Lower leg skin (tissue), 4 donors: ENCODE data around the gene MS4A2. TPM values are rescaled to one million over a fixed set of nuclear protein-coding genes. Genes with fewer than 3 reads are reported as not detected.

Experiments used
- DNase-seq, 2 donors: peaks; one replicate each; pipeline ENCODE4 v3.0.0-alpha.2; 2019; ENCODE audit warnings: low spot score in 2 of 2
- H3K4me3 ChIP-seq: fragments of 200-600 bp; sonication (generic); 2 replicates; pipeline ENCODE4 v1.5.1; 2017; ENCODE audit warnings: mild to moderate bottlenecking, low read depth; ENCODE audit not compliant: poor library complexity, severe bottlenecking
- POLR2A ChIP-seq, 2 donors: fragments of 450-650 bp; IDR thresholded peaks; one replicate each; pipeline ENCODE4 v1.6.1; 2016 to 2017; ENCODE audit warnings: antibody characterized with exemption in 2 of 2, mild to moderate bottlenecking in 1 of 2, moderate library complexity in 1 of 2
- WGBS, 2 donors: methylation state at CpG; one replicate each; pipeline ENCODE4 v1.1.5; 2018; 5-methylcytosine and 5-hydroxymethylcytosine counted together
- intact Hi-C: fragments of 100-400 bp; cut with DNase I; formaldehyde crosslinking; loops from one replicate; pipeline ENCODE4 v1.15.0; 2023; ENCODE audit warnings: low total_unique reads
- total RNA-seq, 4 donors: library from RNA; depleted of rRNA; stranded (reverse); fragments of >200 nt; gene quantifications; one replicate each; pipeline ENCODE4 v1.1.0, GENCODE V29; 2016
- TF ChIP-seq, protein P1 (sequence below), 3 donors: fragments of 450-650 bp; IDR thresholded peaks; one replicate each; pipeline ENCODE4 v1.5.1; 2016; ENCODE audit warnings: antibody characterized with exemption in 3 of 3, mild to moderate bottlenecking in 3 of 3, moderate library complexity in 2 of 3

The MS4A2 gene
- total RNA-seq, 4 donors from 2014 or later, result 0.13 to 1.8 (median 0.32) TPM

DNA sequence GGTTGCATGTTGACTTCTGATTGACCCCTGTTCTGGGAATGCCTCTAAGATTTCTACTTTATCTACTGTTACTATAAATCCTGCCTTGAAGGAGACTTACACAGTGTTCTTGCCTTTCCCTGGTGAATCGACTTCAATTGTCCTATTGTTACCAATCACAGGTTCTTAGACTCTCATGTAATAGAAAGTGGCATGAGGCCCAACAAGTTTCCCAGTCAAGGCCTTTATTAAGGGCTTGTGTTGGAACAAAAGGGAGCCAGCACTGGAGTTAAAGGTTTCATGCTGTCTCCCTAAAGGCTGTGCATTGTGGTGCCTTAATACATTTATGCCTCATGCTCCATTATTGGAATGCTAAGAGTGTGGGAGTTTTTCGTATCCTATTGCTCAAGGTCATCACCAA, 23.3 kb downstream of the MS4A2 start:
- no peak for DNase-seq
- intact Hi-C loops, result no loop called here
- TF ChIP-seq POLR2A (IDR thresholded peaks at IDR 0.05), result no peak
- TF ChIP-seq, protein P1, sequence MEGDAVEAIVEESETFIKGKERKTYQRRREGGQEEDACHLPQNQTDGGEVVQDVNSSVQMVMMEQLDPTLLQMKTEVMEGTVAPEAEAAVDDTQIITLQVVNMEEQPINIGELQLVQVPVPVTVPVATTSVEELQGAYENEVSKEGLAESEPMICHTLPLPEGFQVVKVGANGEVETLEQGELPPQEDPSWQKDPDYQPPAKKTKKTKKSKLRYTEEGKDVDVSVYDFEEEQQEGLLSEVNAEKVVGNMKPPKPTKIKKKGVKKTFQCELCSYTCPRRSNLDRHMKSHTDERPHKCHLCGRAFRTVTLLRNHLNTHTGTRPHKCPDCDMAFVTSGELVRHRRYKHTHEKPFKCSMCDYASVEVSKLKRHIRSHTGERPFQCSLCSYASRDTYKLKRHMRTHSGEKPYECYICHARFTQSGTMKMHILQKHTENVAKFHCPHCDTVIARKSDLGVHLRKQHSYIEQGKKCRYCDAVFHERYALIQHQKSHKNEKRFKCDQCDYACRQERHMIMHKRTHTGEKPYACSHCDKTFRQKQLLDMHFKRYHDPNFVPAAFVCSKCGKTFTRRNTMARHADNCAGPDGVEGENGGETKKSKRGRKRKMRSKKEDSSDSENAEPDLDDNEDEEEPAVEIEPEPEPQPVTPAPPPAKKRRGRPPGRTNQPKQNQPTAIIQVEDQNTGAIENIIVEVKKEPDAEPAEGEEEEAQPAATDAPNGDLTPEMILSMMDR (IDR thresholded peaks at IDR 0.05), result no peak
- 59 to 62% methylated on average over 2 of the region's 2 CpGs for WGBS, 2 donors
- no peak overlapping the region for H3K4me3 ChIP-seq

DNA sequence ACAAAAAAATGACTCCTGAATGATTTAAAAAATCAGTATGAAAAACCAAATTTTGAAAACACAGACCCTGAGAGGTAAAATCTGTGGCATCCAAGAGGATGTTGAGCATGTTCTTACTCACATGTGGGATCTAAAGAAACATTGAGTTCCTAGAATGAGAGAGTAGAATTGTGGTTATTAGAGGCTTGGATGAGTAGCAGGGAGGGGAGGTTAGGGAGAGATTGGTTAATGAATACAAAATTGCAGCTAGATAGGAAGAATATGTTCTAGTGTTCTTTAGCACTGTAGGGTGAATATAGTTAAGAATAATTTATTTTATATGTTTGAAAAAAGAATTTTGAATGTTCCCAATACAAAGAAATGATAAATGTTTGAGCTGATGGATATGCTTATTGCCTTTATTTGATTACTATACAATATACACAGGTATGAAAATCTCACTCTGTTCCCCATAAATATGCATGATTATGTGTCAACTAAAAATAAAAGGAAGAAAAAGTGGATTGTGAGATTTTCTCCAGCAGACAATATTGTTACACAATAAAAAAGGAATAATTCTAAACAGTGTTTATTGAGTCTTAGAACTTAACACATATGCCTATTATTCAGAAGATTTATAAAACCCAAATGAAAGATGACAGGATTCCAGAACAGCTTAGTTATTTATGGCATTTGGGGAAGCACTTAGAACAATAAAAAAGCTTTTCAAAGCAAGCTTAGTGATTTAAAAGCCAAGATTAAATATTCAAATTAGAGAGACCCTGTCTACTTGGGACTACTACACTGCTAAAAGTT, 28.7 kb downstream of the MS4A2 start:
- no peak overlapping the region for H3K4me3 ChIP-seq
- intact Hi-C loops, result no loop called here
- DNase-seq, result no peak
- TF ChIP-seq POLR2A (IDR thresholded peaks at IDR 0.05), result no peak
- TF ChIP-seq, protein P1 (IDR thresholded peaks at IDR 0.05), result no peak

DNA sequence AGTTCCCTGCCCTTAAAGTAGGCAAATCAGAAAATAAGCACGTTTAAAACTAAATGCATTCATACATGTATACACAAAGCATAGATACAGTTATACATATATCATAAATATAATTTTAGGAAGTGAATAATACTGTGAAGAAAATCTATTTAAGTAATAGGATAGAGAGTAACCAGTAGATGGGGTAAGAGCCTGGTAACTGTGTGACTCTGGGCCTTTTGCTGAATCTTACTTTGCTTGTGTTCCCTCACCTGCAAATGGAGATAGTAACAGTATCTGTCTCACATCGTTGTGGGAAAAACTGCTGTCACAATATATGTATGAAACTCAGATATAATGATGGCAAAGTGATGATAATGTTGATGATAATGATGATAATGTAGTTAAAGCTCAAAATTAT, 29.9 kb downstream of the MS4A2 start:
- WGBS, 2 donors, result 65 to 66% methylated on average over 2 of the region's 2 CpGs

DNA sequence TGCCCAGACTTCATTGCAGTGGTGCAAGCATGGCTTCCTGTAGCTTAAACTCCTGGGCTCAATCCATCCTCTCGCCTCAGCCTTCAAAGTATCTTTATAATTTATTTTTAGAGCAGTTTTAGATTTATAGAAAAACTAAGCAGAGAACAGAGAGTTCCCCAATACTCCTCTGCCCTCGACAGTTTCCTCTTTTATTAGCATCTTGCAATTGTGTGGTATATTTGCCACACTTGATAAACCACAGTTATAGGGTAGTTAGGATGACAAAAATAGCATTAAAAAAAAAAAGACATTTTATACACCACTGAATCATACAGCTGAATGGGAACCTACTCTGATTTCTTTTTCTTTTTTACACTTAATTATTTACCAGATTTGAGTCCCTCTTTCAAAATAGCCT, 31.2 kb downstream of the MS4A2 start:
- no peak overlapping the region for H3K4me3 ChIP-seq
- TF ChIP-seq, protein P1 (IDR thresholded peaks at IDR 0.05), result no peak
- TF ChIP-seq POLR2A (IDR thresholded peaks at IDR 0.05), result no peak
- intact Hi-C loops, result no loop called here
- 74 to 75% methylated on average over 2 of the region's 2 CpGs for WGBS, 2 donors
- no peak for DNase-seq

More for the DNA sequence above, 29.9 kb downstream of the MS4A2 start:
- TF ChIP-seq, protein P1 (IDR thresholded peaks at IDR 0.05), result no peak
- TF ChIP-seq POLR2A (IDR thresholded peaks at IDR 0.05), result no peak
- no peak overlapping the region for H3K4me3 ChIP-seq
- DNase-seq, result no peak
- intact Hi-C loops, result no loop called here

DNA sequence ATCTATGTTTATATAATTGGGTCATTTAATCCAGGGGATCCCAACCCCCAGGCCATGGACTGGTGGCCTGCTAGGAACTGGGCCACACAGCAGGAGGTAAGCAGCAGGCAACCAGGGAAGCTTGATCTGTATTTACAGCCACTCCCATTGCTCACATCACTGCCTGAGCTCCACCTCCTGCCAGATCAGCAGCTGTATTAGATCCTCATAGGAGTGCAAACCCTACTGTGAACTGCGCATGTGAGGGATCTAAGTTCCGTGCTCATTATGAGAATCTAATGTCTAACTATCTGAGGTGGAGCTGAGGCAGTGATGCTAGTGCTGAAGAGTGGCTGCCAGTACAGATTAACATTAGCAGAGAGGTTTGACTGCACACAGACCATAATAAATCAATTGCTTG, 32.8 kb downstream of the MS4A2 start:
- 62 to 88% methylated on average over 2 of the region's 2 CpGs for WGBS, 2 donors

More for the DNA sequence above, 32.8 kb downstream of the MS4A2 start:
- H3K4me3 ChIP-seq, result no peak overlapping the region
- no peak for DNase-seq
- no peak for TF ChIP-seq POLR2A (IDR thresholded peaks at IDR 0.05)
- TF ChIP-seq, protein P1 (IDR thresholded peaks at IDR 0.05), result no peak
- intact Hi-C loops, result no loop called here
